GM12892 (cell line): ENCODE data around the gene NSUN5.
"Not testable (repeated sequence)": the region's sequence is repeated elsewhere in the genome, so short reads cannot be mapped to it uniquely, and the experiment has no call there.

ENCODE experiments used
- POLR2A ChIP-seq: IDR thresholded peaks from 2 replicates; pipeline ENCODE4 v1.6.1; 2011; ENCODE audit warnings: low read depth, low read length, control low read depth
- POLR2AphosphoS5 ChIP-seq: IDR thresholded peaks from 2 replicates; pipeline ENCODE4 v1.6.1; 2011; ENCODE audit warnings: low read depth, low read length, control low read depth
- TAF1 ChIP-seq: IDR thresholded peaks from 2 replicates; pipeline ENCODE4 v1.6.1; 2011; ENCODE audit warnings: low read depth, mild to moderate bottlenecking, control low read depth, low read length, borderline replicate concordance

DNA sequence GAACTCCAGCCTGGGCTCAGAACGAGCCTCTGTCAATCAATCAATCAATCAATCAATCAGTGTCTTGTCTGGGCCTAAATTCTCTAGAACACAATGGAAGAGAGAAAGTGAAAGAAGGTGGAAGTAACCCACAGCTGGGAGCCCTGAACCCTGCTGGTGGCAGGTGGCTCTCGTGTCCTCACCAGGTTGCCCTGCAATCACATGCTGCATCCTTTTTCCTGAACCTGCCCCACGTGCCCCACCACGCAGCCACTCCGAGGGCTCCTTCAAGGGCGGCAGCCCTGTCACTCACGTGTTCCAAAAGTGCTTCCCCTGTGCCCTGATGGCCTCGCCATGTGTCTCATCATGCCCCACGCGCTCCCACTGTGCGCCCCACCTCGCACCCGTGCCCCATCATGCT is 18.8 kb upstream of the NSUN5 start:
- TF ChIP-seq POLR2AphosphoS5, POLR2A, TAF1: not testable (repeated sequence)
